HepG2 (cell line): ENCODE results near the gene FAM174C. TPM values are rescaled to one million over a fixed set of nuclear protein-coding genes. Genes with fewer than 3 reads are reported as not detected.

Experiments used
- ADNP ChIP-seq: sonication (generic); formaldehyde crosslinking; IDR thresholded peaks from 2 replicates; pipeline ENCODE4 v1.4.0; 2020; ENCODE audit warnings: missing genetic modification reagents
- AGO2 ChIP-seq: fragments of 200-400 bp; formaldehyde crosslinking; optimal IDR thresholded peaks from 2 replicates; pipeline ENCODE3; 2017; ENCODE audit warnings: mild to moderate bottlenecking, low read depth, low read length, moderate library complexity
- CHCHD3 ChIP-seq: sonication (generic); formaldehyde crosslinking; IDR thresholded peaks from 2 replicates; pipeline ENCODE4 v1.8.0; 2022; ENCODE audit warnings: mild to moderate bottlenecking, missing genetic modification reagents, moderate library complexity
- FUBP1 ChIP-seq: sonication (generic); formaldehyde crosslinking; IDR thresholded peaks from 2 replicates; pipeline ENCODE4 v1.5.1; 2020; ENCODE audit warnings: missing genetic modification reagents, mild to moderate bottlenecking, borderline replicate concordance
- GABPB1 ChIP-seq: IDR thresholded peaks from 2 replicates; pipeline ENCODE4 v1.6.1; 2016; ENCODE audit warnings: mild to moderate bottlenecking, missing genetic modification reagents, moderate library complexity, missing compliant biosample characterization
- HDAC6 ChIP-seq: fragments of 200-600 bp; sonication (generic); IDR thresholded peaks from 2 replicates; pipeline ENCODE4 v1.7.0; 2017; ENCODE audit warnings: mild to moderate bottlenecking, antibody characterized with exemption, low read length, low read depth
- KLF6 ChIP-seq: IDR thresholded peaks from 2 replicates; pipeline ENCODE4 v1.8.0; 2016; ENCODE audit warnings: missing biosample characterization, missing genetic modification reagents
- MBNL3 ChIP-seq: fragments of 250-450 bp; sonication (Bioruptor Pico); conservative IDR thresholded peaks from 2 replicates; pipeline ENCODE4 v1.8.0; 2022; ENCODE audit warnings: mild to moderate bottlenecking, inconsistent platforms
- NR2F1 ChIP-seq, 2 experiments: fragments of 450-650 bp in 1 of 2; formaldehyde crosslinking in 1 of 2; IDR thresholded peaks; 2 replicates each; pipeline versions ENCODE4 v1.5.0 to v1.6.1; 2016 to 2020; ENCODE audit warnings: mild to moderate bottlenecking in 1 of 2, missing compliant biosample characterization in 1 of 2, missing genetic modification reagents in 1 of 2, moderate library complexity in 1 of 2
- PBX2 ChIP-seq: IDR thresholded peaks from 2 replicates; pipeline ENCODE4 v1.6.1; 2016; ENCODE audit warnings: control low read depth
- PHF5A ChIP-seq: IDR thresholded peaks from one replicate; pipeline ENCODE4 v1.6.1; 2018; ENCODE audit warnings: low read depth, missing genetic modification reagents; ENCODE audit not compliant: unreplicated experiment
- RXRA ChIP-seq: sonication (generic); formaldehyde crosslinking; IDR thresholded peaks from 2 replicates; pipeline ENCODE4 v1.5.1; 2020; ENCODE audit warnings: missing genetic modification reagents
- SMAD9 ChIP-seq: sonication (generic); formaldehyde crosslinking; IDR thresholded peaks from 2 replicates; pipeline ENCODE4 v1.5.1; 2020; ENCODE audit warnings: mild to moderate bottlenecking, missing genetic modification reagents
- SNAI1 ChIP-seq: sonication (generic); formaldehyde crosslinking; IDR thresholded peaks from 2 replicates; pipeline ENCODE4 v1.5.0; 2020; ENCODE audit warnings: mild to moderate bottlenecking, missing genetic modification reagents, borderline replicate concordance
- SNAPC2 ChIP-seq: sonication (generic); formaldehyde crosslinking; IDR thresholded peaks from 2 replicates; pipeline ENCODE4 v1.8.1; 2022; ENCODE audit warnings: mild to moderate bottlenecking, missing genetic modification reagents
- SRY ChIP-seq: sonication (generic); formaldehyde crosslinking; IDR thresholded peaks from 2 replicates; pipeline ENCODE4 v1.8.0; 2022; ENCODE audit warnings: mild to moderate bottlenecking, missing genetic modification reagents
- TFDP1 ChIP-seq: IDR thresholded peaks from 2 replicates; pipeline ENCODE4 v1.6.1; 2016; ENCODE audit warnings: missing compliant biosample characterization, missing genetic modification reagents, borderline replicate concordance
- ZBTB33 ChIP-seq: sonication (generic); formaldehyde crosslinking; IDR thresholded peaks from 2 replicates; pipeline ENCODE4 v1.4.0; 2020; ENCODE audit warnings: missing genetic modification reagents
- ZNF30 ChIP-seq: sonication (generic); formaldehyde crosslinking; IDR thresholded peaks from 2 replicates; pipeline ENCODE4 v1.5.0; 2020; ENCODE audit warnings: mild to moderate bottlenecking, missing genetic modification reagents
- ZNF432 ChIP-seq: sonication (generic); formaldehyde crosslinking; IDR thresholded peaks from 2 replicates; pipeline ENCODE4 v1.5.0; 2020; ENCODE audit warnings: missing genetic modification reagents, mild to moderate bottlenecking, borderline replicate concordance
- ZNF562 ChIP-seq: sonication (generic); formaldehyde crosslinking; IDR thresholded peaks from 2 replicates; pipeline ENCODE4 v1.8.0; 2022; ENCODE audit warnings: missing genetic modification reagents, borderline replicate concordance
- ZNF704 ChIP-seq: sonication (generic); formaldehyde crosslinking; IDR thresholded peaks from 2 replicates; pipeline ENCODE4 v1.8.1; 2023; ENCODE audit warnings: mild to moderate bottlenecking, inconsistent platforms, moderate library complexity, missing genetic modification reagents, borderline replicate concordance
- ZSCAN30 ChIP-seq: sonication (generic); formaldehyde crosslinking; IDR thresholded peaks from 2 replicates; pipeline ENCODE4 v1.5.0; 2020; ENCODE audit warnings: mild to moderate bottlenecking, missing genetic modification reagents
- polyA plus RNA-seq, 8 experiments: library from polyadenylated mRNA; depleted of rRNA in 3 of 8; stranded (reverse) in 7 of 8; unstranded in 1 of 8; fragments of >200 nt; fragmentation: Illumina TruSeq in 4 of 8; extraction: Trizol in 4 of 8; gene quantifications; 2 replicates each; pipeline versions ENCODE4 v1.2.1 to v1.2.3, GENCODE V29; 2011 to 2016; ENCODE audit warnings: low read depth in 4 of 8, missing spikeins in 1 of 8, mixed read lengths in 1 of 8; ENCODE audit not compliant: insufficient read depth in 1 of 8
- total RNA-seq, 5 experiments: library from RNA; depleted of rRNA; stranded (reverse); fragments of >200 nt; fragmentation: Illumina TruSeq; extraction: Trizol; gene quantifications; 2 replicates each; pipeline ENCODE4 v1.2.3, GENCODE V29; 2016; ENCODE audit warnings: low read depth in 1 of 5

The FAM174C gene
- total and polyA plus RNA-seq, 2 of the 13 experiments (the other 11 are each of a cell fraction or from before 2014, with no cell fraction given): 19.5 to 31.3 TPM

GRCh38 chr19:1260749-1261537 is 14.4 kb upstream of the FAM174C start (continued):
- TF ChIP-seq ZNF562 (CRISPR knock-in tag) (no peak), GABPB1 (CRISPR knock-in tag) (peak; percentile 84), SNAI1 (CRISPR knock-in tag) (no peak), ADNP (CRISPR knock-in tag) (no peak), MBNL3 (CRISPR knock-in tag) (no peak), ZNF432 (no peak), KLF6 (CRISPR knock-in tag) (0 out of 2 replicates have a peak, but pooled peaks have one; percentile 38), SNAPC2 (CRISPR knock-in tag) (no peak), ZBTB33 (CRISPR knock-in tag) (no peak), AGO2 (no peak), SRY (CRISPR knock-in tag) (no peak), PHF5A (CRISPR knock-in tag) (no peak), NR2F1 (CRISPR knock-in tag; IDR thresholded peaks at IDR 0.05) (no peak), FUBP1 (CRISPR knock-in tag) (no peak), TFDP1 (CRISPR knock-in tag) (peak; percentile 37; the same call in 1 of the 2 replicates), HDAC6 (no peak), RXRA (CRISPR knock-in tag) (no peak), ZNF30 (CRISPR knock-in tag) (no peak), CHCHD3 (CRISPR knock-in tag) (no peak), ZNF704 (CRISPR knock-in tag) (no peak), ZSCAN30 (CRISPR knock-in tag) (no peak), SMAD9 (CRISPR knock-in tag) (no peak), PBX2 (CRISPR knock-in tag) (peak; percentile 92)
